Effector CD8-positive, alpha-beta T cell (primary cell): Measurements from ENCODE around the gene MLH1.
"Not testable (repeated sequence)": the region's sequence is repeated elsewhere in the genome, so short reads cannot be mapped to it uniquely, and the experiment has no call there.

Experiments used
- DNase-seq: peaks from one replicate; lab custom pipeline; 2025; lab: John Stamatoyannopoulos, UW

The MLH1 gene

GRCh38 chr3:37037352-37037751 is 44.0 kb downstream of the MLH1 start:
- DNase-seq, result no peak

DNA sequence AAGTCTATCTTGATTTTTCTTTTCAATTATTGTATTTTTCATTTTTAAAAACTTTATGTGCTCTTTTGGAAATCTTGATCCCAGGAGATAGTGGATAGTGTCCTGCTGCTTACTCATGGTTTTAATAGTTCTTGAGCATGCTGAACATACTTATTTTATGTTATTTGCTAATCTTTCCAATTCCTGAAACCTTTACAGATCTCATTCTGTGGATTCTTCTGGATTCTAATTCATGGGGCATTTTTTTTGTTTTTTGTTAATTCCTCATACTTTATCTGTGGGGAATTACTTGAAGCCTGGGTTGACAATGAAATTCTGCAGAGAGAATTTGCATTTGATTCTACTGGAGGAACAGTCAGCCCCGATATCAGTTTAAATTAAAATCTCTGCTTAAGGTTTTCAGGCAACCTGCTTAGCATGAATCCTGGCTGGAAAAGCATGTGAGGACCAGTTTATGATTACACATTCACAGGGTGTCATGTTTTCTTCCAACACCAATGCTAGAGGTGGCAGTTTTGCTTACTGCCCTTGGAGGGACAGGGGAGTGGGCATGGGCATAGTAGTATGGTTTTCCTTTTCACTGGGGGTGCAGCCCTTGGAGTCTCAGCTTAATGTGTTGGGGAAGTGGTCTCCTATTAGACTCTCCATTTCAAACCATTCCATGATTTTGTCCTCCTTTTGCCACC is 46.0 kb downstream of the MLH1 start:
- no peak for DNase-seq

DNA sequence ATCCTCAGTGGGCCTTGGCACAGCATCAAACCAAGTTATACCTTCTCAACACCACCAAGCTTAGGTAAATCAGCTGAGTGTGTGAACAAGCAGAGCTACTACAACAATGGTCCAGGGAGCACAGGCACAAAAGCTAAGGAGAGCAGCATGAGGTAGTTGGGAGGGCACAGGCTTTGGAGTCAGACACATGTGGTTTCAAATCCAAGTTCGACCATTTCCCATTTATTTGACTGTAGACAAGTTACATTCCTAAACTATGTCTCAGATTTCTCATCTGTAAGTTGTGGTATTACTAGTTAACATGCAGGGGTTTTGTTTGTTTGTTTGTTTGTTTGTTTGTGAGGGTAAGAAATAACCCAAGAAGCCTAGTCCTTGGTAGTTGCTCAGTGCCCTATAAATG is 46.9 kb downstream of the MLH1 start:
- DNase-seq, result no peak

- no peak for DNase-seq
Measured at GRCh38 chr3:37041546-37042195, 48.4 kb downstream of the MLH1 start.

DNA sequence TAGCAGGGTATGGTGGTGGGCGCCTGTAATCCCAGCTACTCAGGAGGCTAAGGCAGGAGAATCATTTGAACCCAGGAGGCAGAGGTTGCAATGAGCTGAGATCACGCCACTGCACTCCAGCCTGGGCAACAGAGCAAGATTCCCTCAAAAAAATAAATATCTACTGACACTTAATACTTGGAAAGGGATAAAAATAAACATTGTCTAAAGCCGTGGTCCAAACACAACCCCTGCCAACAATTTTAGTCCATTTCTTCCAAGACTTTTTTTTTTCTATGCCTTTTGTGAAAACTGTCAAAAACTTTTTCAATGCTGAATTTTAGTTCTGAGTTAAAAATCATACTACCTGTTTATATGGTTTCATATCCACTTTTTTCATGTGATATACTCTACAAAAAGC is 49.4 kb downstream of the MLH1 start:
- DNase-seq, result not testable (repeated sequence)

- DNase-seq, result no peak
Measured at GRCh38 chr3:37050282-37050681, 57.0 kb downstream of the MLH1 start.

DNA sequence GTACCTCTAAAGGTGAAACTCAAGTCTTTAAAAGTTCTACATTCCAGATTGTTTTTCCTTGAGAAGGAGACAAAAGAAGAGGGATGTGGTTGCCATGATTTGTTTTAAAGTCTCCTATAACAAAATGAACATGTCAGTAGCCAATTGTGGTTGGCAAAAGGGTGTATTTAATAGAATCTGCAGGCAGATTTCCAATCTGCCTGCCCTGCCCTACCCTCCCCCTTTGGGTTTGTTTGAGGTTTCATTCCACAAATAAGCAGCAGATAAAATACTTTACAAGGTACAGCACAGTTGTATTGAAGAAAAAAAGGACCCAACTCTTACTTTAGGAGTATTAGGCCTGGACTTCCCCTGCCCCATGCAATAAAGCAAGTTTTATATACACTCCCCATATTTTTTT is 59.5 kb downstream of the MLH1 start:
- DNase-seq, result no peak

DNA sequence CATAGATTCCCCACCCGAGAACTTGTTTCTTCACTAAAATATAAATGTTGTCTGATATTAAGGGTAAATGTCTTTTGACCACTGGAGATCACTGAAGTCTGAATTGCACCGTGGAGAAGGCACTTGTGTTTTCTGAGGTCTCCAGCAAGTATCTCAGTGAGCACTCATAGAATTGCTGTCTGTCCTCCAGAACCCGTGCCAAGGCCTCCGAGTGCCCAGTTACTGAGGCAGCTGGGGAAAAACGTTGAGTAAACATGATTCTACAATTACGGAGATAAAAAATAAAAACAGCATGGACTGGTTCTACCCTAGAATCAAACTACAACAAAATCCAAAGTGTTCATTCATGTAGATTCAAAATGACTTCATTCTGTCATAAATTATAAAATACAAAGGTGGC is 60.0 kb downstream of the MLH1 start:
- no peak for DNase-seq

GRCh38 chr3:37053753-37054152 is 60.4 kb downstream of the MLH1 start:
- no peak for DNase-seq

- DNase-seq, result no peak
Measured at GRCh38 chr3:37054370-37054769, 61.1 kb downstream of the MLH1 start.

DNA sequence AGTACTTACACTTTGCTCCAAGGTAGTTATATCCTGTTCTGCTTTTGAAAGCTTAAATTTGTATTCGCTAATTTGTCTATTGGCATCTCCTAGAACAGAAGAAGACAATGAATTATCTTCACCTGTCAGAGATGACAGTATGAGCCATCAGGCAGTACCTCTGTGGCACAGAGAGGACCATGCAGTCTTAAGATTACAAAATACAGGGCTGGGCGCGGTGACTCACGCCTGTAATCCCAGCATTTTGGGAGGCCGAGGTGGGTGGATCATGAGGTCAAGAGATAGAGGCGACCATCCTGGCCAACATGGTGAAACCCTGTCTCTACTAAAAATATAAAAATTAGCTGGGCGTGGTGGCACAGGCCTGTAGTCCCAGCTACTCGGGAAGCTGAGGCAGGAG is 61.8 kb downstream of the MLH1 start:
- DNase-seq, result not testable (repeated sequence)

- DNase-seq, result no peak
Measured at GRCh38 chr3:37056826-37057225, 63.5 kb downstream of the MLH1 start.

- DNase-seq, result no peak
Measured at GRCh38 chr3:37058117-37058516, 64.8 kb downstream of the MLH1 start.

DNA sequence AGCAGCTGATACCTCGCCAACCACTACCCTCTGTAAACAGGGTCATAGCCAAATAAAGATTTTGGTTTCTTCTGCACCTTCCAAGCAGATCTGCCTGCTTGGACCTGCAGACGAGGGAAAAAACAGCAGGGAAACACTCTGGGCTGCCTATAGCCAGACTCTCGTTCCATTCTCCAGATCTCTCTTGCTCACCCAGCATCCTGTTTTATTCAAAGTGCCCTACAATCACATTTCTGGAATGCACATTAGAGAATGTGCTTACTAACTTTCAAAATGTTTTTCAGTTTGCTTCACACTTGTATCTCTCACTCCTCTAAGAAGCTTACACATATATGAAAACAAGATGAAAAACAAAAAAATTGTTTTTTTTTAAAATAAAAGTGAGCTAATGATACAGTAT is 71.4 kb downstream of the MLH1 start:
- no peak for DNase-seq

DNA sequence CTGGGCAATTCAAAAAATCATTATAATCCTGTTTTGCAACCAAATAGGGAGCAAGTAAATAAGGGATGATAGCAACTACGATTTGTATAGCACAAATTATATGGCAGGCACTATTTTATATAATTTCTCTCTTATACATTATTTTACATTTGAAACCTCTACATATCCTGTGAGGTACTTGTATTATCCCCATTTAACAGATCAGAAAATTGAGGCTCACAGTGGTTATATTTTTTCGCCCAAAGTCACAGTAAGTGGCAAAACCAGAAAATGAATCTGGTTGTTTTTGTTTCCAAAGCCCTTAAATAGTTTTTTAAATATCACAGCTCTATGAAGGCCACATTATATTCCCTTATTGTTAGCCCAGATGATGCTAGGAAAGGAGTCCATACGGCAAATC is 74.3 kb downstream of the MLH1 start:
- DNase-seq, result no peak

- no peak for DNase-seq
Measured at GRCh38 chr3:37068031-37068430, 74.7 kb downstream of the MLH1 start.

- DNase-seq, result no peak
Measured at GRCh38 chr3:37071921-37072320, 78.6 kb downstream of the MLH1 start.

DNA sequence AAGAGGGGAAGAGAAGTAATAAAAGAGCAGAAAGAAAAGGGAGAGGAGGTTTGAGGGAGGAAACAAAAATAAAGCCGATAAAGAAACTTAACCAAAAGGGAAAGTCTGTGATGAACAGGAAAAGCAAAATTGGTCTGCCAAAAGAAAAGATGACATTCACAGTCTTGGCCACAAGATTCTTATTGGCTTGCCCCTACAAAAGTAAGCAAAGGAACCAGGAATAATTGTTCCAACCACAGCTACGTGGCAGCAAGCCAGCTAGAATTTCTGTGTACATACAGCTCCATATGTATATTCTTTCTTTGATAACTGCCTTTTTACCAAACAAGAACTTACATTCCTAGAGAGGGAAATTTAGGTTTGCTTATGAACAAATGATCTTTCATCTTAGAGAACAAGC is 79.6 kb downstream of the MLH1 start:
- DNase-seq, result no peak

DNA sequence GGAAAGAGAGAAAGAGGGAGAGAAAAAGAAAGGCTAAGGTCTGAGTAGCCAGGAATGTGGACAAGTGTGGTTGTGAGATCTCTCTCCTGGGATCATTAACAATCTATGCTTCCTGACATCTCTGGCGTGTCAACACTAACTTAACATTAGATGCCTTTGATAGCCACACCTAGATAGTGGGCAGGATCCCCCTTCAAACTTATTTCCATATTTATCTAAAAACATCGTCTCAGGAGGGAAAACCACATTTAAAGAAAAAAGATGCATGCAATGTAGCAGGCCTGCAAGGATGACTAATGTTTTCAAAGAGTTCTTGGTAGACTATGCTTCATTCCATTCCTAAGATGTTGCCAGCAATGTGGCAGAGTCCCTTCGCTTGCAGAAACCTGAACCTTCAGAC is 80.9 kb downstream of the MLH1 start:
- no peak for DNase-seq

DNA sequence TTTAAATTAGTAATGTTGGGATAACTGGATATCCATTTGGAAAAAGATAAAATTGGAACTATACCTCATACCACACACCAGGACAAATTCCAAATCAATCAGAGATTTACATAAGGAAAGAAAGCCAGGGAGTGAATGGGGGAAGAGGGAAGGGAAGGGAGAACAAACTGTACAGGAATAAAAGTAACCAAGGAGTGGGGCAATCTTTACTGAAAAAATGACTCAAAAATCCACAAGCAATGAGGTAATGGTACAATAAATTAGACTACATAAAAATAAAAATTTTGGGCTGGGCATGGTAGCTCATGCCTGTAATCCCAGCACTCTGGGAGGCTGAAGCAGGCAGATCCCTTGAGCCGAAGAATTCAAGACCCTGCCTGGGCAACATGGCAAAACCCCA is 82.6 kb downstream of the MLH1 start:
- DNase-seq, result no peak

DNA sequence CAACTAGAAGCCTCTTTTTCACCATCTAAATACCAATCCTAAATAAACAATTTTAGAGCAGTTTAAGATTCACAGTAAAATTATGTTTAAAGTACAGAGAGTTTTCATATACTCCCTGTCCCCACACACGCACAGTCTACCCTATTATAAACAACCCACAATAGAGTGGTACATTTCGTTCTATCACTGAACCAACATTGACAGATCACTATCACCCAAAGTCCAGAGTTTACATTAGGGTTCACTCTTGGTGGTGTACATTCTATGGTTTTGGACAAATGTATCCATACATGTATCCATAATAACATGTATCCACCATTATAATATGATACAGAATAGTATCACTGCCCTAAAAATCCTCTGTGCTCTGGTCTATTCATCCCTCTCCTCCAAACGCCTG is 89.0 kb downstream of the MLH1 start:
- no peak for DNase-seq

DNA sequence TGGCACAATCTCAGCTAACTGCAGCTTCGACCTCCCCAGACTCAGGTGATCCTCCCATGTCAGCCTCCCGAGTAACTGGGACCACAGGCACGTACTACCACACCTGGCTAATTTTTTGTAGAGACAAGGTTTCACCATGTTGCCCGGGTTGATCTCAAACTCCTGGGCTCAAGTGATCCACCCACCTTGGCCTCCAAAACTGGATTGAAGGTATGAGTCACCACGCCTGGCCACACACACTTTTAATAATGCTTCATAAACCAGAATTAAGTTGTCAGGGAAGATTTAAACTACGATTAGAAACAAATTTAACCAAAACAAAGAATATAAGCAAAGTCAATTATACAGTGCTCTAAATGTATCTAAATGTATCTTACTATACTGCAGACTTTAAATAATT is 93.6 kb downstream of the MLH1 start:
- DNase-seq, result no peak

- DNase-seq, result no peak
Measured at GRCh38 chr3:37087870-37088269, 94.6 kb downstream of the MLH1 start.

- no peak for DNase-seq
Measured at GRCh38 chr3:37092484-37092883, 99.2 kb downstream of the MLH1 start.
